ENCODE measurements around the gene KIAA1191.
A peak's percentile ranks its signal among the peaks of the same experiment; 100 is the strongest.
"Not testable (repeated sequence)": the region's sequence is repeated elsewhere in the genome, so short reads cannot be mapped to it uniquely, and the experiment has no call there.

The KIAA1191 gene

DNA sequence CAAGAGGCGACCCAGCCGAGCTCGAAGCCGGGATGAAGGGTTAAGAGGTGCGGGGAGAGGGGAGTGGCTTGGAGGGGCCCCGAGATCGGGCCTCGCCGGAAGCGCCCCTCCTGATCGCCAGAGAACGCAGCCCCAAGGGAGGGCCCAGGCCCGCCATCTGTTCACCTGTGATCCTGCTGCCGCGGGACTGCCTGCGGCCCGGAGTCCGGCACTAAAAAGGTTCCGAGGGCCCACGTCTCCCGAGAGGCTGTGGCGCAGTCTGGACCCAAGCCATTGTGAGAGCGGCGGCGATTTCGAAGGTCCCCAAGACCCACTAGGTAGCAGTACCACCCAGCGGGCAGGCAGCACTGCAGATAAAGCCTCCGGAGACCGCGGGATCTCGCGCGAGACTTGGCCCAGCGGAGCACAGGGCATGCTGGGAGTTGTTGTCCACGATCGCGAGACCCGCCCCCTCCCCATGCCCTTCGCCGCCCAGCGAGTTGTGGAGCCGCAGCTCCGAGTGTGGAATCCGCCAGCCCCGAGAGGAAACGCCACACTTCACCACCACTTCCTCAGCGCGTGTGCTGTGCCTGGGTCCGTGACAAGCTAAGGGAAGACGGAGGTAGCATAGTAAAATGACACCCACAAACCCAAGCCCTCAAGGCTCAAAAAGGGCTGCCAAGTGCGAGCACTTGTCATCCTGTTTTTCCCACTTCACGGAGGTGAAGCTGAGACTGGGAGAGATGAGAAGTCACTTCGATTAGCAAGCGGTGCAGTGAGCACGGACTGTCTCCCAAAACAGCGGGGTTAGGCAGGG, at the start of gene KIAA1191:
Gene KIAA1191 (minus strand): TSS at position 328 of the 796 bp plus-strand sequence. CDS start 2,256 bp downstream, outside the sequence.
- peak; percentile 85 for DNase-seq (ENCODE audit: low read depth)

GRCh38 chr5:176410486-176411180, 49.1 kb upstream of the KIAA1191 start:
- no peak for DNase-seq (ENCODE audit: low read depth)

GRCh38 chr5:176409765-176410164, 48.2 kb upstream of the KIAA1191 start:
- DNase-seq (ENCODE audit: low read depth): no peak

- DNase-seq (ENCODE audit: low read depth): no peak
Observed at GRCh38 chr5:176408590-176408989, 47.0 kb upstream of the KIAA1191 start.

DNA sequence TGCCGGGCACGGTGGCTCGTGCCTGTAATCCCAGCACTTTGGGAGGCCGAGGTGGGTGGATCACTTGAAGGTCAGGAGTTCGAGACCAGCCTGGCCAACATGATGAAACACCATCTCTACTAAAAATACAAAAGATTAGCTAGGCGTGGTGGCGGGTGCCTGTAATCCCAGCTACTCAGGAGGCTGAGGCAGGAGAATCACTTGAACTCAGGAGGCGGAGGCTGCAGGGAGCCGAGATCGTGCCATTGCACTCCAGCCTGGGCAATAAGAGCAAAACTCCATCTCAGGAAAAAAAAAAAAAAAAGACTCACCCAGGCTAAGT, 46.6 kb upstream of the KIAA1191 start:
- not testable (repeated sequence) for DNase-seq (ENCODE audit: low read depth)

DNA sequence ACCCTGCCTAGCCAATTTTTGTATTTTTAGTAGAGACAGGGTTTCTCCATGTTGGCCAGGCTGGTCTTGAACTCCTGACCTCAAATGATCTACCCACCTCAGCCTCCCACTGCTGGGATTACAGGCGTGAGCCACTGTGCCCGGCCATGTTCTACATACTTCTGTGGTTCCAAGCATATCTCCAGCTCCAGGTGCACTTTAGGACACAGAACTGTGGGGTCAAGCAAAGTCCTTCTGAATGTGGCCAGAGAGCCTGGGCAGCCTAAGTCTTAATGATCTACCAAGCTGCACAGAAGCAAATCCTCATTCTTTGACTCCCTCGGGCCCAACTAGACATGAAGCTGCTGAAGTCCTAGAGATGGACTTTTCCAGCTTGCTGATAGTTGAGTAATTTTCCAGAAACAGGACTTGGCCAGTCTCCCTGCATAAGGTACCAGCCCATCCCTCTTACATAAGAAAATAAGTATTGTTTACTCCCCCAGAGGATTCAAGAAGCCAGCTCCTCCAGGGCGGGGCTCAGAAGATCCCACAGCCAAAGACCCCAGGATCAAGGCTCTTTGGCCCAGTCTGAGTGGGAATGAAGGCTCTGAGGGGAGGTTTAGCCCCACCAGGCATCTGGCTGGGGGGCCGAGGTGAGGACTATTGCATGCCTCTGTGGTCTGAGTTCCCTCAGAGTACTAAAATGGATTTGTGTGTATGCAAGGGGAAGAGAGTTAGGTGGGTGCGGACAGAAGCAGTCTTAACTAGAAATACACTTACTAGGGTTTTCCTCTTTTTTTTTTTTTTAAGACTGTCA, 46.1 kb upstream of the KIAA1191 start:
- DNase-seq (ENCODE audit: low read depth): peak; percentile 61

DNA sequence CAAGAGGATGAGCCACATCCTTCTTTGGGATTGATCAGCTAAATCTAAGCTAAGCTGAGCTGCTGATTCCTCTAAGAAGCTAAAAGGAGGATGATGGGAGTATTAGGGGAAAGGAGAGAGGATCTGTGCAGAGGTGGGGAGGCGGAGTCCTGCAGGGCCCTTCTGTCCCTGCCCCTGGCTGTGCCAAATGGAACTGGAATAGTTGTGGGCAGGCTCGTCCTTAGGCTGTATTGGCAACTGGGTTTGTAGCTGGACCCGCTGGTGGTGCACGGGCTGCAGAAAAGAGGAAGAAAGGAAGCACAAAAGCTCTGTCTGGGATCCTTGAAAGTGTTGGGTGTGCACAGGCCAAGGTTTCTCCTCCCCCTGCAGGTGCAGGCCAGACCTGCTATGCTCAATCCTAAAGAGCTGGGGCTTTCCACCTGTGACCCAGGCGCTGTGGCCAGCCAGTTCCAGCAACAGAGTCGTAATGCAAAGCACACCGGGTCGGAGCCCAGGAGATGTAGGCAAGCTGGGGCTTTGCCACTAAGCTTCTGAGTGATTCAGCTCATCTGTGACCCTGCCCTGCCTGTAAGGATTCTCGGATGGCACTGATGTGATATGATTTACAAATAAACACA, 45.0 kb upstream of the KIAA1191 start:
- no peak for DNase-seq (ENCODE audit: low read depth)

DNA sequence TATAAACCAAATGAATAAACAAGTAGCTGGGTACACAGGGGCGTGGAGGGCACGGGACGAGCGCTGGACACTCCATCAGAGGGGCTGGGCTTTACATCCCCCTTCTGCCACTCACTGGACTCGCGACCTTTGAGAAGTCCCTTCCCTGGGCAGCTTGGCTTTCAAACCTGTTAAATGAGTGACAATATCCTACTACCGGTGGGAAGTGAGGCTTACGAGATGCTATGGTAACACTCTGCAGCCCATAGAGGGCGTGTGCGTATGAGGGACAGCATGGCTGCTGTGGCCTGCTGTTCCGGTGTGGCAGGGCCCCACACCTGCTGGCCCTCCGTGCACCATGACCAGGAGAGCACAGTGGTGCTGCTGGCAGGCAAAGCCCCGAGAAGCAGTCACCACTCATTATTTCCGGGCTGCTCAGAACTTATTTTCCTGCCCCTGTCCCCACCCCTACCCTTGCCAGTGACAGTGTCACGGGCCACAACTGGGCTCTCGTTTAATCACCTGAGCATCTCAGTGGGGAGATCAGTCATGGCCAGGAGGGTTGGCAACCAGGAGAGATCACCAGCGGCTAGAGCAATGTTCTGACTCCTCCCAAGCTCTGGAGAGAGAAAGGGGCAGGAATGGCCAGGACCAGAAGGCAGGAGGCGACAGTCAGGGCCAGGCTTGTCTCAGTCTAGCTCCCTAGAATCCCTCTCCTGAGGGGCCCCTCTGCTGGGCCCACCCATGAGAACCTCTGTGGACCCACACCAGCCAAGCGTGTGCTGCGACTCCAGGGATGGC, 44.3 kb upstream of the KIAA1191 start:
- DNase-seq (ENCODE audit: low read depth): no peak

GRCh38 chr5:176401281-176402205, 40.0 kb upstream of the KIAA1191 start:
- DNase-seq (ENCODE audit: low read depth): no peak

- DNase-seq (ENCODE audit: low read depth): no peak
Observed at GRCh38 chr5:176400382-176401156, 39.0 kb upstream of the KIAA1191 start.

- no peak for DNase-seq (ENCODE audit: low read depth)
Observed at GRCh38 chr5:176397736-176398420, 36.3 kb upstream of the KIAA1191 start.

DNA sequence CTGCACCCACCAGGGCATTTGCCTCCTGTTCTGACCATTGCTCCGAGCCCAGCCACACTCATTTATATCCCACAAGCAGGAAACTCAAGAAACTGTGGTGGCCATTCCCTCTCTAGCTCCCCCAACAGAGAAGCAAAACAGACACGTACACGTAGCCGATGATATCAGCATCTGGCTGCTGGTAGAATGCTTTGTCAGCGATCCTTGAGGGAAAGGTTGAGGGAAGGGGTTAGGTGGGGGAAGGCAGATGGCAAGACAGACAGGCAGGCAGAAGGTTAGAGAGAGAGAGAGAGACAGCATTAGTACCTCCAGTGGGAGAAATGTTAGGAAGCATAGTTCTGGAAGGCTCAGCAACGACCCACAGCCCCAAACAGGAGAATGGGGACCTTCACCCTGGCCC, 34.8 kb upstream of the KIAA1191 start:
- DNase-seq (ENCODE audit: low read depth): peak; percentile 69

DNA sequence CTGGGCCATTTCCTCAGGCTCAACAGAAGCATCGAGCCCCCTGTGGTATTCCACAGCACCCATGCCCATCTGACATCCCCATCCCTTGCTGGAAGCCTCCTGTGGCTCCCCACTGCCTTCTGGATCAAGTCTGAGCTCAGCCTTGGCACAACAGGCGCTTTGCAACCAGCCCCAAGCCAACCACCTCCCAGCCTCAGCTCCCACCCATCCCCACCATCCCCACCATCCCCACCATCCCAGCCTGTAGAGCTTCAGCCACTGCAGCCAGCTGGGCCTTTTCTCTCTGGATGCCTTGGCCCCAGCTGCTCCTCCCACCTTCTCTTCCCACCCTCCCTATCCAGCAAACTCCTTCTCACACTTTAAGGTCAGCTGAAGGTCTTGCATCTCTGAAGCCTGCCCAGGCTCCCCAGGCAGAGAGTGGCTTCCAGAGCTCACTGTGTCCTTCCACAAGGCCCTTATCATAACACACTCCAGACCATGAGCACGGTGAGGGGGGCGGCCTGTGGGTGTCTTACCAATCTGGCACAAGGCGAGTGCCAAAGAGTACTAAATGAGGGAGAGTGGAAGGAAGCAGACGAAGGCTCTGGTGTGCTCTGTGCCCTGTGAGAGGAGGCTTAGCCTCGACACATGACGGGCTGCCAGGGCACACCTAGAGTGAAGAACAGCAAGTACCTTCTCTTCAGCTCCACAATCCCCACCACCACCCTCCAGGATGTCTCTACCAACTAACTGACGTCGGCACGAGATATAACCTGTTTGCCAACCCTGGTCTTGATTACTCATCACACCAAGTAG, 33.5 kb upstream of the KIAA1191 start:
- DNase-seq (ENCODE audit: low read depth): peak; percentile 21

GRCh38 chr5:176394096-176394495, 32.5 kb upstream of the KIAA1191 start:
- no peak for DNase-seq (ENCODE audit: low read depth)

GRCh38 chr5:176392526-176392925, 31.0 kb upstream of the KIAA1191 start:
- DNase-seq (ENCODE audit: low read depth): no peak

DNA sequence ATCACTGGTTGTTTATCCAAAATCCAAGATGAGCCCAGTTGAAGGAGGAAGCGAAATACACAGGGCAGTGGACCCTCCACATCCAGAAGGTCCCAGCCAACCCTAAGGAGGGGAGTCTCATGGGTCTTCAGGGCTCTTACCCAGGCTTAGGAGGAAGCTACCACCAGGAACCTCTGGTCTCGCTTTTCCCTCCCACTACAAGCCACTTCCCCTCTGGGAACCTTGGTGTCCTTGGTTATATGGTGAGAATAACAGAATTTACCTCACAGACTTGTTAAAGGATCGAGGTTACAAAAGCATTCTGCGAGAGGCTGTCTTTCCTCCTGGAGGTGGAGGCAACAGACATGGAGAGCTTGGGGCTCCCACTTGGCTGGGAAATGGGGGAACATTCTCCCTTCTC, 30.4 kb upstream of the KIAA1191 start:
- no peak for DNase-seq (ENCODE audit: low read depth)

GRCh38 chr5:176391479-176391878, 29.9 kb upstream of the KIAA1191 start:
- no peak for DNase-seq (ENCODE audit: low read depth)
